GM19468 (cell line): ENCODE results near the gene MS4A7.

Source experiments
- ATAC-seq: cut with Tn5 transposase; IDR thresholded peaks from one replicate; pipeline ENCODE4 v1.9.1; 2021; ENCODE audit warnings: mild to moderate bottlenecking, moderate library complexity, moderate number of reproducible peaks; ENCODE audit not compliant: unreplicated experiment; ENCODE audit errors: extremely low read depth

Gene MS4A7

DNA sequence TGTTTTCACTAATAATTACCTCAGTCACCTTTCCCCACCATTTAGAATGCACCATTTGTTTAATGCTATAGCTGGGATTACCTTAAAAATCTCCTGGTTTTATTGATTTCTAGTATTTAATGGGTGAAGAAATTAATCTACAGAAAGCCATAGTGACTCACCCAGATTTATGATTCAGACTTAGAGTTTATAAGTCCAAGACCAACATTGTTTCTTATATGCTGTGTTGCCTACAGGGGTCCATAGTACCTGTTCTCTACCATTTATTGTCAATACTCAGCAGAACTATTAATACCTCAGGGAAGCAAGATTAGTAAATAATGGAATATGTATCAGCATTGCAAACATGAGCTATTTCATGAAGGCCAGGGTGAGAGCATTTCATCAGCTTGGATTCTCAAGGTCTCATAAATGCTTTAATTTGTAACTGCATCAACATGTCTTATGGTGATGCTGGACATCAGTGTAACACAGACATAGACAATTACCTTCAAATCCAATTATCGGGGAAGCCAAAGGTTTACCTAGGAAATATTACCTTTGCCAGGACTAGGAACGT lies 8.0 kb upstream of the MS4A7 start:
- no peak for ATAC-seq

GRCh38 chr11:60370811-60371298 lies 7.5 kb upstream of the MS4A7 start:
- no peak for ATAC-seq

GRCh38 chr11:60371386-60371785 lies 6.9 kb upstream of the MS4A7 start:
- ATAC-seq = no peak

DNA sequence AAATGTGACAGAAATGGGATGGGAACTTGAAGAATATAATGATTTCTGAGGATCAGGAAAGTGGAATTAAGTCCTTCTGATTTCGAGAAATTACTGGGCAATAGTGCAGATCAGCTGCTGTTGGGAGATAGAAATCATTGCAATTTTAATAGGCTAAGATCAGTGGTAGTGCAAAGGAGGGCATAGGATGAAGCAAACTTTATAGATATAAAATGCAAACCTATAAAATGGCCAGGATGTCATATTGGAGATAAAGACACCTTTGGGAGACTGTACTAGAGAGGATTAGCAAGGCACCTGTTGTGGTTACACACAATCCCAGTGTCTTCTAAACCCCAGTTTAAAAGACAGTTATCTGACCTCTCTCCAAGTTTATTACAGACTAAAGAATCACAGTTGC lies 6.5 kb upstream of the MS4A7 start:
- no peak for ATAC-seq

GRCh38 chr11:60372767-60373166 lies 5.6 kb upstream of the MS4A7 start:
- ATAC-seq = no peak

DNA sequence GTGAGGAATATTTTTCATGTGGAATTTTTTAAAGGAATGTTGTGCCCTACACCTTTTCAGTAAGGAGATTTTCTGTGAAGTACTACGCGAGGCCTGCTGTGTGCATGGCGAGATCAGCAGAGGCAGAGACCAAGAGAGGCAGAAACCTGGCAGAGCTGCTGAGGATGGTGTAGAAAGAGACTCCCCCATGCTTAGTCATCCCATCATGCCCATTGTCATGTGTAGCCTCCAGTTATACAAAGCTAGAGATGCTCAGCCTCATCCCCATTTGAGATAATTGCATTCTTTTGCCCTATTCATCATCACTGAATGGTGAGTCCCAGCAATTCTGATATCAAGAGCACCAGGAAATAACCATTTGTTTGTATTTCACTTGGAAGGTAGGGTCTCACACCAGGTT lies 3.0 kb upstream of the MS4A7 start:
- no peak for ATAC-seq

DNA sequence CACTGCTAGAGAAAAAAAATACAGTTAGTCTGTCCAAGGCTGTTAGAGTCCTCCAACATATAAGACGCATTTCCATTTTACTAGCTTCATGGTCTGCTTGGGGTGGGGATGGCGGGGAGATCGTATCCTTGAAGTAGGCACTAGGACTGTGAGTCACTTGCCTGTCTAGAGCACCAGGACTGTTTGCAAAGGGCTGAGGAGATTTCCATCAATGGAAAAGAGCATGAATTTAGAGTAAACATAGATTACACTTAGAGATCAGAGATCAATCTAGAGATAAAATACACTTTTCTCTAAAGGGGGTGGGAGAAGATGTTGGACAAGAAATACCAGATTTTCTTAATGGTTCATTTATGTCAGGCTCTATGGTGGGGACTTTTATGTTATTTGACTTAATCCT lies 1.7 kb upstream of the MS4A7 start:
- ATAC-seq = no peak

- ATAC-seq = no peak
These were observed 763 bp upstream of the MS4A7 start for GRCh38 chr11:60377401-60378136.

- ATAC-seq = peak; percentile 86
These were observed 11.1 kb downstream of the MS4A7 start for GRCh38 chr11:60389279-60389910.

DNA sequence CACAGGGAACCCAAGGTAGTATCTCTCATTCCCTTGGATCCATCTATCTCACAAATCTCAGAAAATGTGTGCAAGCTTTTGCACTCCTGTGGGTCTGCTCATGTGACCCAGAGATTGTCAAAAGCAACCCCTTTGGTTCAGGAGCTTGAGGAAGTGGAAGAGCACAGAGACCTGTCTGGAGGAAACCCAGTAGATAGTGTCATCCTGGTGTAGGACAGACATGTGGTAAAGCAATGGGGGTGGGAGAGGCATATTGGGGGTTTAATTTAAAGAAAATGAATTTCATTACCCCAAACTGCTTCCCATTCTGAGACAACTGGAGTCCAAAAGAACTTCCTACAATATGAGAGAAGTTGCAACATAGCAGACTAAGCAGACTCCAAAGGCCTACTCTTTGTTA lies 12.1 kb downstream of the MS4A7 start:
- no peak for ATAC-seq

- ATAC-seq = no peak
These were observed 14.0 kb downstream of the MS4A7 start for GRCh38 chr11:60392361-60392760.

DNA sequence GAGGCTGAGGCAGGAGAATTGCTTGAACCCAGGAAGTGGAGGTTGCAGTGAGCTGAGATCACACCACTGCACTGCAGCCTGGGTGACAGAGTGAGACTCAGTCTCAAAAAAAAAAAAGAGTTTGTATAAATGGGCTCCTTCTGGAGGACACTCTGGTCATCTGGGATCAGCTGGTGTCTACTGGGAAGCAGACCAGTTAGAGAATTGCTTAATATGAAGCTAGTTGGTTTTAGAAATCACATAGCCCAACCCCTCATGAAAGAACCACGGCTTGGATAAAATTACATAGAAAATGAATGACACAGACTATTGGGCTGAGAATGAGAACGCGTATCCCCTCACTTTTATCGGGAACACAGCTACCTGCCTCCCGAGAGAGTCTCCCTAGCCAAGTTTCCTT lies 14.7 kb downstream of the MS4A7 start:
- no peak for ATAC-seq

GRCh38 chr11:60394666-60395380 lies 16.5 kb downstream of the MS4A7 start:
- no peak for ATAC-seq

DNA sequence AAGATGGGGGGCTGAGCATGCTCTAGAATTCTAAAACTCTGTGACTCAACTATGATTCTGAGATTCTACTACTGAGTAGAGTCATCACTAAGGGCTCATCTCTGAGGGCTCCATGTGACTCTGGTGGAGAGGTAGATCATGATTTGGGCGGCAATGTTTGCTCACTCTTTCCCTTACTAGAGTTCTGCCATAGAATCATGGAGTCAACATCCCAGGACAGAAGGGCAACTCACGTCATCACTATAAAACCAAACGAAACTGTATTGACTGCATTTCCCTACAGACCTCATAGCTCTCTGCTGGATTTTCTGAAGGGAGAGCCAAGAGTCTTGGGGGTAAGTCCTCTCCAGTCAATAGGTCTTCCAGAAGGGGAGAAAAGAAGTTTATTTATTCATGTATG lies 18.1 kb downstream of the MS4A7 start, which contains the start of gene MS4A14:
Gene MS4A14, plus strand, starts transcription at position 78 of the 400 bp plus-strand sequence. Its CDS starts 120 bp downstream, at position 198.
- no peak for ATAC-seq

- ATAC-seq = no peak
These were observed 18.5 kb downstream of the MS4A7 start for GRCh38 chr11:60396799-60397198.

- no peak for ATAC-seq
These were observed 41.7 kb downstream of the MS4A7 start for GRCh38 chr11:60420015-60420414.

DNA sequence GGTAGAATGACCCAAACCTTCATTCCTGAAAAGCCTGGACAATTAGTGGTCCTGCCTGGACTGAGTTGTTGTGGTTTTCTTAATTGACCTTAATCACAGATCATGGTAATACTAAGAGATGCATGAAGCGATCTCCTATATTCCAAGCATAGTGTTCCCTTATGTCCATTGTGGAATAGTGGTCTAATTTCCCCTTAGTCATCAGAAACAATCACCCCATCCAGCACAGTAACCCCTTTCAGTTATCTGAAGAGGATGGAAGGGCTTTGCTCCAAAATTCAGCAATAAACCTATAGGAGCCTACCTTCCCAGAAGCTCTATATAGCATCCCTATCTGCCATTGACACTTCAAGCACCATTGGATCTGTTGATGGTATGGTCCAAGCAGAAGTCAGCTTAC lies 44.3 kb downstream of the MS4A7 start:
- no peak for ATAC-seq

DNA sequence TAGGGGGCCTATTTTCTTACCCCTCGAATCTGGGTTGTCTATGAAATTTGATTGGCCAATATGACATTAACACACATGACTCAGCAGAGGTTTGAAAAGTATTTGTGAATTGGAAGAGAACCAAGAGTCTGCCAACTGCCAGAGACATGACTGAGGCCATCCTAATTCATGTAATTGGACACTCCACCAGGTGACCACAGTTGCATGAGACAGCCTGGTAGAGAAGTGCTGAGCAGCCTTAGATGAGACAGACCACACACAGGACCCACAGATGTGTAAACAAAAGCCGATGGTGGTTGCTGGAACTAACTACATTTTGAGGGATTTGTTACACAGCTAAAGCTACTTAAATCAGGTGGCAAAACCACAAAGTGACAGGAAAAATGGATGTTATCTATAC lies 50.2 kb downstream of the MS4A7 start:
- ATAC-seq = no peak

DNA sequence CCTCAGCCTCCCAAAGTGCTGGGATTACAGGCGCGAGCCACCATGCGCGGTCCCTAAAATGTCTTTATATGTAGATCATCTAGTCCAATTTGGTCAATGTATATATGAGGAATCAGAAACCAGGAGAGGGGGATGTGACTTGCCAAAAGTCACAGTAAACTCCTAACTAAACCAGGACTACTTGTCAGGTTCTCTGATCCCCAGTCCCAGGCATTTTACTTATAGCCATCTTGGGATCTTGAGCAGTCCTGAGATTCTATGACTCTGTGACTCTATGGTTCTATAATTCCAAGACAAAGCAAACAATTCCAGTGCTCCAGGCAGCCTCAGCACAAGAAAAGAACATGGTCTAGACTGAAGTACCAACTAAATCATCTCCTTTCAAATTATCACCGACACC lies 50.9 kb downstream of the MS4A7 start, which contains the start of gene MS4A5:
Gene MS4A5, plus strand, starts transcription at position 301 of the 400 bp plus-strand sequence. CDS start 103 bp downstream, outside the sequence.
- ATAC-seq = no peak

DNA sequence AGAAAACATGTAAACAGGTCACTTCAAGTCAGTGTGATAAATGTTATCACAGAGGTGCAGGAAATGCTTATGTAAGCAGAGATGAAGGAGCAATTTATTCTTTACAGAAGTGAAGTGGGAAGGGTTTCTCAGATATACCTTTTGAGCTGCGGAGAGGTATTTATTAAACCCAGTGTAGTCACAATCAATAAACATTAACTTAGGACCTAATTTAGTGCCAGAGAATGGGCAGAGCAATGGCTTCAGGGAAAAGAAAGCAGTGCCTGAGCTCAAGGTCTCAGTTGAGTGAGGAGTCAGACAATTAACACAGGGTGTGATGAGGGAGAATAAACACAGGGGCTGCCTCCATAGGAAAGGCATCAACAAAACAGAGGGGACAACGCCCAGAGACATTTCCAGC lies 52.9 kb downstream of the MS4A7 start:
- ATAC-seq = no peak

DNA sequence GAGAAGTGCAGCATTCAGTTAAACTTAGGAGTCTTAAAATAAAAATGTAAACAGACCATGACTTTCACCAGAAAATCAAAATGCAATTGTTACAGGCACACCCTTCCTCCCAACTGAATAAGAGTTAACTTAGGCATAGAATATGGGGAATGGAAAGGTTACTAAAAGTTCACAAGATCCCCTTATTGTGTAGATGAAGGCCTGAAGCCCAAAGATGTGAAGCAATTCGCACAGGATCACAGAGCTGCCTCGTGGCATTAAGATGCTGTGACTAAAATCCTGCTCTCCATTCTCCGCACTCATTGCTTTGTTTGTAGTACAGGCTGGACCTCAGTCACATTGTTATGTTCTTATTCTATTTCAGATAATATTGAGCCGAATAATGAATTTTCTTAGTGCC lies 55.1 kb downstream of the MS4A7 start:
- no peak for ATAC-seq
